K562 (cell line): ENCODE data around the gene KCNJ11. TPM values are rescaled to one million over a fixed set of nuclear protein-coding genes. Genes with fewer than 3 reads are reported as not detected.
A peak's percentile ranks its signal among the peaks of the same experiment; 100 is the strongest.

ENCODE experiments used
- ATAC-seq: fragments of 200-7000 bp; cut with Tn5 transposase; 3 replicates; pipeline ENCODE4 v1.9.1; 2020; ENCODE audit warnings: moderate library complexity
- BruUV-seq: library from RNA; stranded (reverse); fragments of 400-500 nt; replicated peaks from 2 replicates; lab custom pipeline; 2021; lab: Mats Ljungman, UMichigan
- CTCF ChIA-PET: fragments of 300-600 bp; formaldehyde crosslinking; extraction: SDS; loops from one replicate; lab custom pipeline; 2021; ENCODE audit warnings: low intra/inter-chr PET ratio; lab: Yijun Ruan, JAX
- POLR2A ChIA-PET: fragments of 300-600, 350-650 bp; sonication (Branson Sonifier 250); formaldehyde crosslinking; extraction: SDS; loops from one replicate; lab custom pipeline; 2021; ENCODE audit warnings: antibody characterized with exemption, inconsistent platforms; lab: Yijun Ruan, JAX
- DNase-seq, 4 experiments: peaks; one replicate each; pipeline versions ENCODE4 v3.0.0 to v3.0.0-alpha.2; 2011 to 2018; ENCODE audit warnings: low spot score in 3 of 4, mixed read lengths in 3 of 4; ENCODE audit errors: extremely low read depth in 1 of 4
- FAIRE-seq: peaks from 2 replicates; lab custom pipeline; 2011; peaks lifted over from hg19 to GRCh38; lab: Jason Lieb, UNC
- H2AFZ ChIP-seq: 2 replicates; pipeline ENCODE4 v1.6.0; 2011; ENCODE audit warnings: low read depth, low read length, control low read depth, inconsistent platforms
- H3K27ac ChIP-seq: fragments of 200-600 bp; 3 replicates; pipeline ENCODE4 v1.8.0; 2011; ENCODE audit warnings: low read depth, mild to moderate bottlenecking, control low read depth, inconsistent platforms, low read length, moderate library complexity, mixed read lengths; ENCODE audit errors: extremely low read depth
- H3K27me3 ChIP-seq, 2 experiments: fragments of 300-600 bp in 1 of 2; 2 replicates in 1 of 2; 3 replicates in 1 of 2; pipeline versions ENCODE4 v1.6.0 to v1.8.0; 2011; ENCODE audit warnings: inconsistent platforms in 2 of 2, low read length in 2 of 2, mild to moderate bottlenecking in 1 of 2, mixed read lengths in 1 of 2, moderate library complexity in 1 of 2; ENCODE audit not compliant: control insufficient read depth in 2 of 2, insufficient read depth in 2 of 2
- H3K36me3 ChIP-seq: fragments of 300-600 bp; 3 replicates; pipeline ENCODE4 v1.8.0; 2011; ENCODE audit warnings: mild to moderate bottlenecking, low read length, inconsistent platforms; ENCODE audit not compliant: control insufficient read depth, insufficient read depth
- H3K4me1 ChIP-seq, 2 experiments: fragments of 200-600 bp in 1 of 2; replicated peaks in 1 of 2; 2 replicates in 1 of 2; 3 replicates in 1 of 2; pipeline versions ENCODE4 v1.5.1 to v1.8.0; 2011; ENCODE audit warnings: inconsistent platforms in 2 of 2, low read length in 2 of 2, mild to moderate bottlenecking in 1 of 2, mixed read lengths in 1 of 2, moderate library complexity in 1 of 2; ENCODE audit not compliant: control insufficient read depth in 2 of 2, insufficient read depth in 2 of 2
- H3K4me2 ChIP-seq: 2 replicates; pipeline ENCODE4 v1.6.1; 2011; ENCODE audit warnings: low read length, control low read depth, inconsistent platforms, mixed read lengths; ENCODE audit not compliant: insufficient read depth
- H3K4me3 ChIP-seq: fragments of 200-600 bp; sonication (generic), shearing (Covaris generic); 2 replicates; pipeline ENCODE4 v1.5.1; 2016; ENCODE audit warnings: control low read depth, inconsistent platforms
- H3K79me2 ChIP-seq: fragments of 200-600 bp; 3 replicates; pipeline ENCODE4 v1.8.0; 2011; ENCODE audit warnings: low read length, inconsistent platforms; ENCODE audit not compliant: control insufficient read depth, insufficient read depth
- H3K9ac ChIP-seq, 2 experiments: 2 replicates each; pipeline versions ENCODE4 v1.6.0 to v1.6.1; 2011; ENCODE audit warnings: low read depth in 2 of 2, low read length in 2 of 2, control low read depth in 1 of 2, inconsistent platforms in 1 of 2, mild to moderate bottlenecking in 1 of 2, mixed read lengths in 1 of 2; ENCODE audit not compliant: insufficient read depth in 1 of 2
- H3K9me1 ChIP-seq: one replicate; pipeline ENCODE4 v1.6.0; 2011; ENCODE audit warnings: inconsistent platforms, mild to moderate bottlenecking, low read length, moderate library complexity; ENCODE audit not compliant: control insufficient read depth, insufficient read depth
- H3K9me3 ChIP-seq: replicated peaks from 2 replicates; pipeline ENCODE4 v1.5.1; 2011; ENCODE audit warnings: low read depth, low read length, inconsistent platforms; ENCODE audit not compliant: control insufficient read depth, insufficient read depth
- H4K20me1 ChIP-seq: replicated peaks from 2 replicates; pipeline ENCODE4 v1.6.1; 2011; ENCODE audit warnings: low read length, inconsistent platforms, mixed read lengths; ENCODE audit not compliant: control insufficient read depth, insufficient read depth
- BMI1 ChIP-seq: fragments of 150-350 bp; IDR thresholded peaks from 2 replicates; pipeline ENCODE4 v1.6.1; 2014; ENCODE audit warnings: low read length
- CHD4 ChIP-seq: fragments of 200-600 bp; sonication (generic); IDR thresholded peaks from 3 replicates; pipeline ENCODE4 v1.6.1; 2012; ENCODE audit warnings: low read depth, mild to moderate bottlenecking, mixed read lengths, low read length, inconsistent platforms; ENCODE audit not compliant: insufficient read depth, insufficient replicate concordance, poor library complexity, severe bottlenecking
- L3MBTL2 ChIP-seq: fragments of 450-650 bp; IDR thresholded peaks from 2 replicates; pipeline ENCODE4 v1.6.1; 2016; ENCODE audit warnings: mild to moderate bottlenecking, moderate library complexity
- NFE2 ChIP-seq: IDR thresholded peaks from 2 replicates; pipeline ENCODE4 v1.6.1; 2014; ENCODE audit warnings: antibody characterized with exemption, low read depth
- SAFB2 ChIP-seq: fragments of 200-400 bp; formaldehyde crosslinking; IDR thresholded peaks from 2 replicates; pipeline ENCODE4 v1.6.1; 2018; ENCODE audit warnings: borderline replicate concordance, low read length, low read depth, moderate library complexity; ENCODE audit not compliant: severe bottlenecking
- STAG1 ChIP-seq: sonication (generic); formaldehyde crosslinking; IDR thresholded peaks from 2 replicates; pipeline ENCODE4 v1.5.0; 2020; ENCODE audit warnings: missing genetic modification reagents, borderline replicate concordance
- TCF3 ChIP-seq: sonication (generic); formaldehyde crosslinking; IDR thresholded peaks from 2 replicates; pipeline ENCODE4 v1.4.0; 2020; ENCODE audit warnings: mild to moderate bottlenecking, missing genetic modification reagents
- ZNF24 ChIP-seq: fragments of 450-650 bp; IDR thresholded peaks from 2 replicates; pipeline ENCODE4 v1.6.1; 2016
- ZNF263 ChIP-seq: sonication (generic); formaldehyde crosslinking; IDR thresholded peaks from 2 replicates; pipeline ENCODE4 v1.8.0; 2022; ENCODE audit warnings: mild to moderate bottlenecking, missing genetic modification reagents, borderline replicate concordance
- WGBS: fragments of 100-300 bp; shearing (Covaris generic); methylation state at CpG from one replicate; pipeline ENCODE4 v1.1.6; 2016; ENCODE audit warnings: low coverage, mixed read lengths; ENCODE audit not compliant: insufficient coverage; ENCODE audit errors: missing lambda C conversion rate; 5-methylcytosine and 5-hydroxymethylcytosine counted together
- in situ Hi-C: fragments of 300-500 bp; cut with MboI; formaldehyde crosslinking; loops from 4 replicates; pipeline ENCODE4 v1.15.0; 2018; ENCODE audit warnings: inconsistent platforms, mixed read lengths
- intact Hi-C: fragments of 100-400 bp; cut with micrococcal nuclease; formaldehyde crosslinking; loops from 2 replicates; pipeline ENCODE4 v1.14.2; 2022
- polyA plus RNA-seq, 8 experiments: library from polyadenylated mRNA; depleted of rRNA in 4 of 8; stranded (reverse) in 5 of 8; unstranded in 3 of 8; fragments of >200 nt; fragmentation: Nextera tagmentation in 2 of 8; fragmentation: Illumina TruSeq in 1 of 8; extraction: Ambion mirVana in 2 of 8; extraction: Trizol in 1 of 8; gene quantifications; 2 replicates each; pipeline versions ENCODE4 v1.2.1 to v1.2.3, GENCODE V29; 2011 to 2014; ENCODE audit warnings: inconsistent platforms in 1 of 8, missing spikeins in 1 of 8
- total RNA-seq, 7 experiments: library from RNA; depleted of rRNA in 6 of 7; stranded (reverse); fragments of >200 nt in 6 of 7; fragmentation: Illumina TruSeq in 2 of 7; extraction: Trizol in 2 of 7; gene quantifications; 2 replicates each; pipeline versions ENCODE4 v1.2.1 to v1.2.3, GENCODE V29; 2011 to 2021; ENCODE audit warnings: low replicate concordance in 1 of 7
- TF ChIP-seq, protein P1 (sequence below): fragments of 450-650 bp; IDR thresholded peaks from 2 replicates; pipeline ENCODE4 v1.6.1; 2016; ENCODE audit warnings: borderline replicate concordance
- TF ChIP-seq, protein P2 (sequence below): fragments of 450-650 bp; formaldehyde crosslinking; IDR thresholded peaks from 2 replicates; pipeline ENCODE4 v1.4.0; 2020; ENCODE audit warnings: mild to moderate bottlenecking, moderate library complexity
- TF ChIP-seq, protein P3 (sequence below): fragments of 450-650 bp; IDR thresholded peaks from 2 replicates; pipeline ENCODE4 v1.6.1; 2016; ENCODE audit warnings: mild to moderate bottlenecking
- TF ChIP-seq, protein P4 (sequence below), 3 experiments: IDR thresholded peaks in 2 of 3; conservative IDR thresholded peaks in 1 of 3; 2 replicates each; pipeline ENCODE4 v1.5.1; 2011 to 2012; ENCODE audit warnings: low read length in 3 of 3, mild to moderate bottlenecking in 3 of 3, control low read depth in 2 of 3, improper control_type of control experiment in 1 of 3, inconsistent platforms in 1 of 3, low read depth in 1 of 3, mixed read lengths in 1 of 3, moderate library complexity in 1 of 3; ENCODE audit not compliant: insufficient read depth in 2 of 3

The KCNJ11 gene
- total and polyA plus RNA-seq, 9 of the 15 experiments (the other 6 are each of a cell fraction or from before 2014, with no cell fraction given): 0.54 to 3.7 (median 0.86) TPM; not detected in 2

DNA sequence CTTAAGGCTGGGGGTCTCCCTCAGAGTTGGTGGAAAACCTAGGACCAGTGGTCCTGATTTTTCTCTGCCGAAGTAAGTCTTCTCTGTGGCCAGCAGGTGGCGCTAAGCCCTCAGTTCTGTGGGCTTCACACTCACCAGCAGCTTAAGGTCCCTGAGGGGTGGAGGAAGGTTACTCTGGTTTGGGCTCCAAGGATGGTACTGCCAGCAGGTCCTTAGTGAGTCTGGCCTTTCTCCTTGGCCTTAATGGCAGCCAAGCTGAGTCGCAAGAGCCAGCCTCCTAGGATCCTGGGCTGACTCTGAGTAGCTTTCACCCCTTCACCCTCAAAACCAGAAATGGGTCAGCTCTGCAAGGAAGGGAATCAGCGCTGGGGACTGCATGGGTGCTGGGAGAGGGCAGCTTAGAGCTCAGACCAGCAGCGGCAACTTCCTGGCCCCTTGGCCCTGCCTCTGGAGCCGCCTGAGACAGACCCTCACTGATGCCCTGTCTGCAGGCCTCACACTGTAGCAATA lies 4.4 kb downstream of the KCNJ11 start:
- no peak overlapping the region for H3K4me2 ChIP-seq
- ChIA-PET POLR2A (interaction anchor here (0.6 to 2.0 kb wide), 4 partner anchors 9 to 19 kb away, joined by 3 to 6 read pairs (median 4); no protein-coding TSS in a partner anchor), CTCF (interaction anchor here (1.3 to 2.2 kb wide), 4 partner anchors 117 to 154 kb away, joined by 4 to 31 read pairs (median 10); no protein-coding TSS in a partner anchor)
- ATAC-seq (peak; percentile 70), FAIRE-seq (peak; percentile 85), DNase-seq (peak; percentile 63 to 88 (median 64))
- no peaks in the 10 kb centered on the region for H3K9me3 ChIP-seq
- H4K20me1 ChIP-seq: peaks cover 11% of the 10 kb centered on the region
- peaks cover 18% of the 10 kb centered on the region; the same call in 2 of the 3 replicates for H3K36me3 ChIP-seq
- WGBS: 13% methylated on average over 6 of the region's 6 CpGs
- H3K27ac ChIP-seq: no peak overlapping the region
- intact Hi-C loops (loop anchor here (1.0 to 2.0 kb wide), 2 partner anchors 53 to 144 kb away; no protein-coding TSS in a partner anchor), in situ Hi-C loops (no loop called here)
- no TSS peak for BruUV-seq
- H3K9me1 ChIP-seq: peaks cover 5% of the 10 kb centered on the region
- no peaks in the 10 kb centered on the region for H3K27me3 ChIP-seq
- H3K79me2 ChIP-seq: no peaks in the 10 kb centered on the region
- H3K4me1 ChIP-seq: peaks cover 2 to 29% of the 10 kb centered on the region in 2 experiments; a peak in 3 of 5 replicates
- H3K9ac ChIP-seq: peak overlapping the region in 1 of 2 experiments; percentile 43; a peak in 1 of 4 replicates
- H2AFZ ChIP-seq: no peak overlapping the region
- H3K4me3 ChIP-seq: no peak overlapping the region
- TF ChIP-seq, protein P1, sequence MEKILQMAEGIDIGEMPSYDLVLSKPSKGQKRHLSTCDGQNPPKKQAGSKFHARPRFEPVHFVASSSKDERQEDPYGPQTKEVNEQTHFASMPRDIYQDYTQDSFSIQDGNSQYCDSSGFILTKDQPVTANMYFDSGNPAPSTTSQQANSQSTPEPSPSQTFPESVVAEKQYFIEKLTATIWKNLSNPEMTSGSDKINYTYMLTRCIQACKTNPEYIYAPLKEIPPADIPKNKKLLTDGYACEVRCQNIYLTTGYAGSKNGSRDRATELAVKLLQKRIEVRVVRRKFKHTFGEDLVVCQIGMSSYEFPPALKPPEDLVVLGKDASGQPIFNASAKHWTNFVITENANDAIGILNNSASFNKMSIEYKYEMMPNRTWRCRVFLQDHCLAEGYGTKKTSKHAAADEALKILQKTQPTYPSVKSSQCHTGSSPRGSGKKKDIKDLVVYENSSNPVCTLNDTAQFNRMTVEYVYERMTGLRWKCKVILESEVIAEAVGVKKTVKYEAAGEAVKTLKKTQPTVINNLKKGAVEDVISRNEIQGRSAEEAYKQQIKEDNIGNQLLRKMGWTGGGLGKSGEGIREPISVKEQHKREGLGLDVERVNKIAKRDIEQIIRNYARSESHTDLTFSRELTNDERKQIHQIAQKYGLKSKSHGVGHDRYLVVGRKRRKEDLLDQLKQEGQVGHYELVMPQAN: no peak
- TF ChIP-seq, protein P2, sequence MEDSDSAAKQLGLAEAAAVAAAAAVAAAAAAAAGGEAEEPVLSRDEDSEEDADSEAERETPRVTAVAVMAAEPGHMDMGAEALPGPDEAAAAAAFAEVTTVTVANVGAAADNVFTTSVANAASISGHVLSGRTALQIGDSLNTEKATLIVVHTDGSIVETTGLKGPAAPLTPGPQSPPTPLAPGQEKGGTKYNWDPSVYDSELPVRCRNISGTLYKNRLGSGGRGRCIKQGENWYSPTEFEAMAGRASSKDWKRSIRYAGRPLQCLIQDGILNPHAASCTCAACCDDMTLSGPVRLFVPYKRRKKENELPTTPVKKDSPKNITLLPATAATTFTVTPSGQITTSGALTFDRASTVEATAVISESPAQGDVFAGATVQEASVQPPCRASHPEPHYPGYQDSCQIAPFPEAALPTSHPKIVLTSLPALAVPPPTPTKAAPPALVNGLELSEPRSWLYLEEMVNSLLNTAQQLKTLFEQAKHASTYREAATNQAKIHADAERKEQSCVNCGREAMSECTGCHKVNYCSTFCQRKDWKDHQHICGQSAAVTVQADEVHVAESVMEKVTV (CRISPR knock-in tag): peak; percentile 43; the same call in 1 of the 2 replicates
- TF ChIP-seq BMI1 (no peak), STAG1 (CRISPR knock-in tag) (0 out of 2 replicates have a peak, but pooled peaks have one; percentile 35), NFE2 (no peak), ZNF24 (0 out of 2 replicates have a peak, but pooled peaks have one; percentile 32), TCF3 (no peak), SAFB2 (no peak), ZNF263 (no peak), L3MBTL2 (0 out of 2 replicates have a peak, but pooled peaks have one; percentile 37), CHD4 (no peak)
- TF ChIP-seq, protein P3, sequence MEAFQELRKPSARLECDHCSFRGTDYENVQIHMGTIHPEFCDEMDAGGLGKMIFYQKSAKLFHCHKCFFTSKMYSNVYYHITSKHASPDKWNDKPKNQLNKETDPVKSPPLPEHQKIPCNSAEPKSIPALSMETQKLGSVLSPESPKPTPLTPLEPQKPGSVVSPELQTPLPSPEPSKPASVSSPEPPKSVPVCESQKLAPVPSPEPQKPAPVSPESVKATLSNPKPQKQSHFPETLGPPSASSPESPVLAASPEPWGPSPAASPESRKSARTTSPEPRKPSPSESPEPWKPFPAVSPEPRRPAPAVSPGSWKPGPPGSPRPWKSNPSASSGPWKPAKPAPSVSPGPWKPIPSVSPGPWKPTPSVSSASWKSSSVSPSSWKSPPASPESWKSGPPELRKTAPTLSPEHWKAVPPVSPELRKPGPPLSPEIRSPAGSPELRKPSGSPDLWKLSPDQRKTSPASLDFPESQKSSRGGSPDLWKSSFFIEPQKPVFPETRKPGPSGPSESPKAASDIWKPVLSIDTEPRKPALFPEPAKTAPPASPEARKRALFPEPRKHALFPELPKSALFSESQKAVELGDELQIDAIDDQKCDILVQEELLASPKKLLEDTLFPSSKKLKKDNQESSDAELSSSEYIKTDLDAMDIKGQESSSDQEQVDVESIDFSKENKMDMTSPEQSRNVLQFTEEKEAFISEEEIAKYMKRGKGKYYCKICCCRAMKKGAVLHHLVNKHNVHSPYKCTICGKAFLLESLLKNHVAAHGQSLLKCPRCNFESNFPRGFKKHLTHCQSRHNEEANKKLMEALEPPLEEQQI: no peak
- TF ChIP-seq, protein P4, sequence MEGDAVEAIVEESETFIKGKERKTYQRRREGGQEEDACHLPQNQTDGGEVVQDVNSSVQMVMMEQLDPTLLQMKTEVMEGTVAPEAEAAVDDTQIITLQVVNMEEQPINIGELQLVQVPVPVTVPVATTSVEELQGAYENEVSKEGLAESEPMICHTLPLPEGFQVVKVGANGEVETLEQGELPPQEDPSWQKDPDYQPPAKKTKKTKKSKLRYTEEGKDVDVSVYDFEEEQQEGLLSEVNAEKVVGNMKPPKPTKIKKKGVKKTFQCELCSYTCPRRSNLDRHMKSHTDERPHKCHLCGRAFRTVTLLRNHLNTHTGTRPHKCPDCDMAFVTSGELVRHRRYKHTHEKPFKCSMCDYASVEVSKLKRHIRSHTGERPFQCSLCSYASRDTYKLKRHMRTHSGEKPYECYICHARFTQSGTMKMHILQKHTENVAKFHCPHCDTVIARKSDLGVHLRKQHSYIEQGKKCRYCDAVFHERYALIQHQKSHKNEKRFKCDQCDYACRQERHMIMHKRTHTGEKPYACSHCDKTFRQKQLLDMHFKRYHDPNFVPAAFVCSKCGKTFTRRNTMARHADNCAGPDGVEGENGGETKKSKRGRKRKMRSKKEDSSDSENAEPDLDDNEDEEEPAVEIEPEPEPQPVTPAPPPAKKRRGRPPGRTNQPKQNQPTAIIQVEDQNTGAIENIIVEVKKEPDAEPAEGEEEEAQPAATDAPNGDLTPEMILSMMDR (IDR thresholded peaks at IDR 0.05 in 2 of 3, conservative IDR thresholded peaks at IDR 0.05 in 1 of 3; ENCODE audit: insufficient read depth in 2 of 3, low read depth in 1 of 3, low read length in 3 of 3): peak; percentile 91 to 93 (median 92)
